ENCODE measurements around the gene ITPRID1. TPM values are rescaled to one million over a fixed set of nuclear protein-coding genes. Genes with fewer than 3 reads are reported as not detected.

The ITPRID1 gene
- total and polyA plus RNA-seq, 7 experiments from 2014 or later = not detected

GRCh38 chr7:31687024-31687748 lies 173.3 kb downstream of the ITPRID1 start, which contains the start of gene PPP1R17:
Gene PPP1R17 (plus strand): TSS chr7:31687215. CDS start chr7:31692442, 5,227 bp downstream.
- Histone ChIP-seq H3K36me3 (ENCODE audit: control insufficient read depth in 2 of 3, insufficient read depth in 3 of 3, low read length in 3 of 3) (no peaks in the 10 kb centered on the region), H3K27ac (ENCODE audit: low read depth, low read length) (no peak within 1 kb of the TSS), H3K4me1 (ENCODE audit: control insufficient read depth in 2 of 2, insufficient read depth in 2 of 2, low read length in 2 of 2) (no peaks in the 10 kb centered on the region), H3K27me3 (ENCODE audit: control insufficient read depth in 2 of 2, insufficient read depth in 2 of 2, low read length in 2 of 2) (no peaks in the 10 kb centered on the region), H3K9me3 (ENCODE audit: control insufficient read depth in 2 of 3, low read length in 3 of 3) (no peaks in the 10 kb centered on the region), H3K4me3 (ENCODE audit: low read length) (no peak within 1 kb of the TSS)
- ATAC-seq (no peak), DNase-seq (no peak)
- H3K27ac Mint-ChIP-seq = no peak within 1 kb of the TSS
- H3K4me1 Mint-ChIP-seq = no peaks in the 10 kb centered on the region
- H3K4me3 Mint-ChIP-seq = no peak within 1 kb of the TSS
- intact Hi-C loops (cut with micrococcal nuclease) = no loop called here
- ChIA-PET CTCF (no interaction called here), POLR2A (no interaction called here)
- peaks cover 0 to 7% (median 0%) of the 10 kb centered on the region in 11 donors for H3K9me3 Mint-ChIP-seq
- peaks cover 0 to 4% (median 0%) of the 10 kb centered on the region in 5 donors for H3K27me3 Mint-ChIP-seq
- no peaks in the 10 kb centered on the region for H3K36me3 Mint-ChIP-seq

GRCh38 chr7:31688372-31688771 lies 174.5 kb downstream of the ITPRID1 start:
- Mint-ChIP-seq H3K27ac (no peak overlapping the region), H3K36me3 (no peaks in the 10 kb centered on the region), H3K27me3 (peaks cover 0 to 4% (median 0%) of the 10 kb centered on the region in 5 donors), H3K4me1 (no peaks in the 10 kb centered on the region), H3K9me3 (peaks cover 0 to 7% (median 0%) of the 10 kb centered on the region in 11 donors), H3K4me3 (no peak overlapping the region)
- CTCF ChIA-PET = no interaction called here
- Histone ChIP-seq H3K9me3 (ENCODE audit: control insufficient read depth in 2 of 3, low read length in 3 of 3) (no peaks in the 10 kb centered on the region), H3K27ac (ENCODE audit: low read depth, low read length) (no peak overlapping the region), H3K27me3 (ENCODE audit: control insufficient read depth in 2 of 2, insufficient read depth in 2 of 2, low read length in 2 of 2) (no peaks in the 10 kb centered on the region), H3K36me3 (ENCODE audit: control insufficient read depth in 2 of 3, insufficient read depth in 3 of 3, low read length in 3 of 3) (no peaks in the 10 kb centered on the region), H3K4me1 (ENCODE audit: control insufficient read depth in 2 of 2, insufficient read depth in 2 of 2, low read length in 2 of 2) (no peaks in the 10 kb centered on the region), H3K4me3 (ENCODE audit: low read length) (no peak overlapping the region)
- ATAC-seq (peak; percentile 74), DNase-seq (no peak)
- intact Hi-C loops (cut with micrococcal nuclease) = no loop called here
- POLR2A ChIA-PET = no interaction called here

- POLR2A ChIA-PET = no interaction called here
Measured at GRCh38 chr7:31688996-31689395, 175.1 kb downstream of the ITPRID1 start.

DNA sequence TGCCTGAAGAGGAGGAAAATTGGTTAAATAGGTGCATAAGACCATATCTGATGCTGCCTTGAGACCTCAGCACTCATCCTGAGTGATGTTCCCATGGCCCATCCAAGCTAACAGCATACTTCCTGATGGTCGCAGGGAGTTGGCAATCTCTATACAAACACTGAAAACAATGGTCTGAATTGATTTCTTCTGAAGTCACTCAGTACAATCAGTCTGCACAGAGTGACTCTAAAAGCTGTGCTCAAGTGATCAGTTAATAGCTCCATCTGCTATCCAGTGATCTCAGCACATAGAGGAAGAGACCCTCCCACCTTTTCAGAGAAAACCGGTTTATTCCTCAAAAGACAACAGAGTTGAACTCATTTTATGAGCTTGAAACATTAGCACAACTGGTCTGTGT lies 177.0 kb downstream of the ITPRID1 start:
- no peak for ATAC-seq
- intact Hi-C loops (cut with micrococcal nuclease) = no loop called here
- Mint-ChIP-seq H3K36me3 (no peaks in the 10 kb centered on the region), H3K27ac (no peak overlapping the region), H3K27me3 (peaks cover 0 to 11% (median 0%) of the 10 kb centered on the region in 5 donors), H3K4me1 (no peaks in the 10 kb centered on the region), H3K9me3 (peaks cover 0 to 12% (median 0%) of the 10 kb centered on the region in 11 donors), H3K4me3 (no peak overlapping the region)
- ChIA-PET POLR2A (no interaction called here), CTCF (no interaction called here)
- no peak for DNase-seq
- H3K9me3 ChIP-seq (ENCODE audit: control insufficient read depth in 2 of 3, low read length in 3 of 3) = no peaks in the 10 kb centered on the region
- no peaks in the 10 kb centered on the region for H3K27me3 ChIP-seq (ENCODE audit: control insufficient read depth in 2 of 2, insufficient read depth in 2 of 2, low read length in 2 of 2)
- H3K27ac ChIP-seq (ENCODE audit: low read depth, low read length) = no peak overlapping the region
- no peaks in the 10 kb centered on the region for H3K4me1 ChIP-seq (ENCODE audit: control insufficient read depth in 2 of 2, insufficient read depth in 2 of 2, low read length in 2 of 2)
- no peak overlapping the region for H3K4me3 ChIP-seq (ENCODE audit: low read length)
- no peaks in the 10 kb centered on the region for H3K36me3 ChIP-seq (ENCODE audit: control insufficient read depth in 2 of 3, insufficient read depth in 3 of 3, low read length in 3 of 3)

More at GRCh38 chr7:31688996-31689395, 175.1 kb downstream of the ITPRID1 start:
- no peak overlapping the region for H3K4me3 ChIP-seq (ENCODE audit: low read length)
- H3K9me3 ChIP-seq (ENCODE audit: control insufficient read depth in 2 of 3, low read length in 3 of 3) = no peaks in the 10 kb centered on the region
- H3K27ac Mint-ChIP-seq = no peak overlapping the region
- no peaks in the 10 kb centered on the region for H3K36me3 Mint-ChIP-seq
- intact Hi-C loops (cut with micrococcal nuclease) = no loop called here
- no peaks in the 10 kb centered on the region for H3K4me1 Mint-ChIP-seq
- H3K36me3 ChIP-seq (ENCODE audit: control insufficient read depth in 2 of 3, insufficient read depth in 3 of 3, low read length in 3 of 3) = no peaks in the 10 kb centered on the region
- peak; percentile 12 for ATAC-seq
- H3K27ac ChIP-seq (ENCODE audit: low read depth, low read length) = no peak overlapping the region
- no peak overlapping the region for H3K4me3 Mint-ChIP-seq
- no peaks in the 10 kb centered on the region for H3K27me3 ChIP-seq (ENCODE audit: control insufficient read depth in 2 of 2, insufficient read depth in 2 of 2, low read length in 2 of 2)
- peaks cover 0 to 7% (median 0%) of the 10 kb centered on the region in 11 donors for H3K9me3 Mint-ChIP-seq
- CTCF ChIA-PET = no interaction called here
- no peak for DNase-seq
- peaks cover 0 to 4% (median 0%) of the 10 kb centered on the region in 5 donors for H3K27me3 Mint-ChIP-seq
- no peaks in the 10 kb centered on the region for H3K4me1 ChIP-seq (ENCODE audit: control insufficient read depth in 2 of 2, insufficient read depth in 2 of 2, low read length in 2 of 2)

GRCh38 chr7:31692451-31692850 lies 178.6 kb downstream of the ITPRID1 start:
- Histone ChIP-seq H3K9me3 (ENCODE audit: control insufficient read depth in 2 of 3, low read length in 3 of 3) (no peaks in the 10 kb centered on the region), H3K4me1 (ENCODE audit: control insufficient read depth in 2 of 2, insufficient read depth in 2 of 2, low read length in 2 of 2) (no peaks in the 10 kb centered on the region), H3K27me3 (ENCODE audit: control insufficient read depth in 2 of 2, insufficient read depth in 2 of 2, low read length in 2 of 2) (no peaks in the 10 kb centered on the region), H3K36me3 (ENCODE audit: control insufficient read depth in 2 of 3, insufficient read depth in 3 of 3, low read length in 3 of 3) (no peaks in the 10 kb centered on the region), H3K27ac (ENCODE audit: low read depth, low read length) (no peak overlapping the region), H3K4me3 (ENCODE audit: low read length) (no peak overlapping the region)
- H3K9me3 Mint-ChIP-seq = peaks cover 0 to 9% (median 0%) of the 10 kb centered on the region in 11 donors
- ChIA-PET CTCF (no interaction called here), POLR2A (no interaction called here)
- H3K36me3 Mint-ChIP-seq = no peaks in the 10 kb centered on the region
- intact Hi-C loops (cut with micrococcal nuclease) = no loop called here
- H3K27me3 Mint-ChIP-seq = peaks cover 0 to 11% (median 0%) of the 10 kb centered on the region in 5 donors
- H3K4me1 Mint-ChIP-seq = no peaks in the 10 kb centered on the region
- ATAC-seq (no peak), DNase-seq (no peak)
- H3K27ac Mint-ChIP-seq = no peak overlapping the region
- no peak overlapping the region for H3K4me3 Mint-ChIP-seq

GRCh38 chr7:31692871-31693270 lies 179.0 kb downstream of the ITPRID1 start:
- peaks cover 0 to 9% (median 0%) of the 10 kb centered on the region in 11 donors for H3K9me3 Mint-ChIP-seq
- no peak for DNase-seq
- intact Hi-C loops (cut with micrococcal nuclease) = no loop called here
- Histone ChIP-seq H3K27me3 (ENCODE audit: control insufficient read depth in 2 of 2, insufficient read depth in 2 of 2, low read length in 2 of 2) (no peaks in the 10 kb centered on the region), H3K4me3 (ENCODE audit: low read length) (no peak overlapping the region), H3K27ac (ENCODE audit: low read depth, low read length) (no peak overlapping the region), H3K4me1 (ENCODE audit: control insufficient read depth in 2 of 2, insufficient read depth in 2 of 2, low read length in 2 of 2) (no peaks in the 10 kb centered on the region), H3K9me3 (ENCODE audit: control insufficient read depth in 2 of 3, low read length in 3 of 3) (no peaks in the 10 kb centered on the region), H3K36me3 (ENCODE audit: control insufficient read depth in 2 of 3, insufficient read depth in 3 of 3, low read length in 3 of 3) (no peaks in the 10 kb centered on the region)
- H3K36me3 Mint-ChIP-seq = no peaks in the 10 kb centered on the region
- ChIA-PET POLR2A (no interaction called here), CTCF (no interaction called here)
- ATAC-seq = no peak
- H3K4me3 Mint-ChIP-seq = no peak overlapping the region
- no peaks in the 10 kb centered on the region for H3K4me1 Mint-ChIP-seq
- peaks cover 0 to 11% (median 0%) of the 10 kb centered on the region in 5 donors for H3K27me3 Mint-ChIP-seq
- no peak overlapping the region for H3K27ac Mint-ChIP-seq

Data from naive thymus-derived CD4-positive, alpha-beta T cell (primary cell).